HepG2 (cell line): Measurements from ENCODE around the gene ADAR. TPM values are rescaled to one million over a fixed set of nuclear protein-coding genes. Genes with fewer than 3 reads are reported as not detected.

Experiments used
- BORCS8-MEF2B ChIP-seq: sonication (generic); formaldehyde crosslinking; IDR thresholded peaks from 2 replicates; pipeline ENCODE4 v1.8.0; 2022; ENCODE audit warnings: mild to moderate bottlenecking, missing genetic modification reagents
- CENPX ChIP-seq: sonication (generic); formaldehyde crosslinking; IDR thresholded peaks from 2 replicates; pipeline ENCODE4 v1.9.0; 2021; ENCODE audit warnings: mild to moderate bottlenecking, missing genetic modification reagents, moderate library complexity
- DNMT3B ChIP-seq: conservative IDR thresholded peaks from 2 replicates; pipeline ENCODE4 v1.6.1; 2016; ENCODE audit warnings: missing biosample characterization, control low read depth
- FOXM1 ChIP-seq: sonication (generic); formaldehyde crosslinking; IDR thresholded peaks from 2 replicates; pipeline ENCODE4 v1.5.0; 2020; ENCODE audit warnings: missing genetic modification reagents
- HMG20A ChIP-seq: IDR thresholded peaks from 2 replicates; pipeline ENCODE4 v1.6.1; 2016; ENCODE audit warnings: borderline replicate concordance
- HNF4G ChIP-seq, 2 experiments: sonication (generic) in 1 of 2; formaldehyde crosslinking in 1 of 2; IDR thresholded peaks; 2 replicates each; pipeline versions ENCODE4 v1.4.0 to v1.6.1; 2011 to 2020; ENCODE audit warnings: borderline replicate concordance in 2 of 2, low read depth in 2 of 2, mild to moderate bottlenecking in 2 of 2, low read length in 1 of 2, missing genetic modification reagents in 1 of 2, moderate library complexity in 1 of 2
- HOXD1 ChIP-seq: sonication (generic); formaldehyde crosslinking; IDR thresholded peaks from 2 replicates; pipeline ENCODE4 v1.5.0; 2020; ENCODE audit warnings: missing genetic modification reagents
- JUNB ChIP-seq: sonication (generic); formaldehyde crosslinking; IDR thresholded peaks from 2 replicates; pipeline ENCODE4 v1.8.0; 2022; ENCODE audit warnings: missing genetic modification reagents, mild to moderate bottlenecking, borderline replicate concordance
- NFATC3 ChIP-seq: sonication (generic); formaldehyde crosslinking; IDR thresholded peaks from 2 replicates; pipeline ENCODE4 v1.5.1; 2020; ENCODE audit warnings: mild to moderate bottlenecking, missing genetic modification reagents
- NR1H2 ChIP-seq: sonication (generic); formaldehyde crosslinking; IDR thresholded peaks from 2 replicates; pipeline ENCODE4 v1.8.1; 2022; ENCODE audit warnings: low read depth, missing genetic modification reagents, borderline replicate concordance
- REPIN1 ChIP-seq: sonication (generic); formaldehyde crosslinking; IDR thresholded peaks from 2 replicates; pipeline ENCODE4 v1.8.0; 2022; ENCODE audit warnings: missing genetic modification reagents, low read depth, mild to moderate bottlenecking, borderline replicate concordance
- REST ChIP-seq, 2 experiments: IDR thresholded peaks; 2 replicates each; pipeline ENCODE4 v1.6.1; 2011 to 2012; ENCODE audit warnings: low read length in 2 of 2, borderline replicate concordance in 1 of 2, low read depth in 1 of 2, mild to moderate bottlenecking in 1 of 2, moderate library complexity in 1 of 2
- REXO4 ChIP-seq: sonication (generic); formaldehyde crosslinking; IDR thresholded peaks from 2 replicates; pipeline ENCODE4 v1.8.0; 2022; ENCODE audit warnings: missing genetic modification reagents, mild to moderate bottlenecking, borderline replicate concordance
- SAFB2 ChIP-seq: sonication (generic); formaldehyde crosslinking; IDR thresholded peaks from 2 replicates; pipeline ENCODE4 v1.5.1; 2020; ENCODE audit warnings: missing genetic modification reagents, low read depth, mild to moderate bottlenecking, borderline replicate concordance
- SP2 ChIP-seq: sonication (generic); formaldehyde crosslinking; IDR thresholded peaks from 2 replicates; pipeline ENCODE4 v1.5.1; 2020; ENCODE audit warnings: mild to moderate bottlenecking, missing genetic modification reagents
- SP4 ChIP-seq: sonication (generic); formaldehyde crosslinking; IDR thresholded peaks from 2 replicates; pipeline ENCODE4 v1.8.1; 2023; ENCODE audit warnings: mild to moderate bottlenecking, missing genetic modification reagents
- TCF7 ChIP-seq: sonication (generic); IDR thresholded peaks from 2 replicates; pipeline ENCODE4 v1.6.1; 2016; ENCODE audit warnings: antibody characterized with exemption, low read depth
- TOE1 ChIP-seq: sonication (generic); formaldehyde crosslinking; IDR thresholded peaks from 2 replicates; pipeline ENCODE4 v1.4.0; 2020; ENCODE audit warnings: mild to moderate bottlenecking, missing genetic modification reagents
- ZNF354B ChIP-seq: sonication (generic); formaldehyde crosslinking; IDR thresholded peaks from 2 replicates; pipeline ENCODE4 v1.8.0; 2022; ENCODE audit warnings: mild to moderate bottlenecking, missing genetic modification reagents
- ZNF510 ChIP-seq: sonication (generic); formaldehyde crosslinking; IDR thresholded peaks from 2 replicates; pipeline ENCODE4 v1.4.0; 2020; ENCODE audit warnings: low read depth, mild to moderate bottlenecking, missing genetic modification reagents
- ZNF691 ChIP-seq: sonication (generic); formaldehyde crosslinking; IDR thresholded peaks from 2 replicates; pipeline ENCODE4 v1.4.0; 2020; ENCODE audit warnings: missing genetic modification reagents, low read depth, mild to moderate bottlenecking, borderline replicate concordance
- ZSCAN25 ChIP-seq: sonication (generic); formaldehyde crosslinking; IDR thresholded peaks from 2 replicates; pipeline ENCODE4 v1.8.0; 2022; ENCODE audit warnings: mild to moderate bottlenecking, missing genetic modification reagents
- ZSCAN9 ChIP-seq: IDR thresholded peaks from 2 replicates; pipeline ENCODE4 v1.6.1; 2016; ENCODE audit warnings: borderline replicate concordance
- polyA plus RNA-seq, 8 experiments: library from polyadenylated mRNA; depleted of rRNA in 3 of 8; stranded (reverse) in 7 of 8; unstranded in 1 of 8; fragments of >200 nt; fragmentation: Illumina TruSeq in 4 of 8; extraction: Trizol in 4 of 8; gene quantifications; 2 replicates each; pipeline versions ENCODE4 v1.2.1 to v1.2.3, GENCODE V29; 2011 to 2016; ENCODE audit warnings: low read depth in 4 of 8, missing spikeins in 1 of 8, mixed read lengths in 1 of 8; ENCODE audit not compliant: insufficient read depth in 1 of 8
- total RNA-seq, 5 experiments: library from RNA; depleted of rRNA; stranded (reverse); fragments of >200 nt; fragmentation: Illumina TruSeq; extraction: Trizol; gene quantifications; 2 replicates each; pipeline ENCODE4 v1.2.3, GENCODE V29; 2016; ENCODE audit warnings: low read depth in 1 of 5
- TF ChIP-seq, protein P1 (sequence below): sonication (generic); formaldehyde crosslinking; IDR thresholded peaks from 2 replicates; pipeline ENCODE4 v1.8.0; 2022; ENCODE audit warnings: missing genetic modification reagents, mild to moderate bottlenecking, inconsistent platforms, borderline replicate concordance

ADAR gene
- total and polyA plus RNA-seq, 2 of the 13 experiments (the other 11 are each of a cell fraction or from before 2014, with no cell fraction given), result 70.8 to 86.2 TPM

DNA sequence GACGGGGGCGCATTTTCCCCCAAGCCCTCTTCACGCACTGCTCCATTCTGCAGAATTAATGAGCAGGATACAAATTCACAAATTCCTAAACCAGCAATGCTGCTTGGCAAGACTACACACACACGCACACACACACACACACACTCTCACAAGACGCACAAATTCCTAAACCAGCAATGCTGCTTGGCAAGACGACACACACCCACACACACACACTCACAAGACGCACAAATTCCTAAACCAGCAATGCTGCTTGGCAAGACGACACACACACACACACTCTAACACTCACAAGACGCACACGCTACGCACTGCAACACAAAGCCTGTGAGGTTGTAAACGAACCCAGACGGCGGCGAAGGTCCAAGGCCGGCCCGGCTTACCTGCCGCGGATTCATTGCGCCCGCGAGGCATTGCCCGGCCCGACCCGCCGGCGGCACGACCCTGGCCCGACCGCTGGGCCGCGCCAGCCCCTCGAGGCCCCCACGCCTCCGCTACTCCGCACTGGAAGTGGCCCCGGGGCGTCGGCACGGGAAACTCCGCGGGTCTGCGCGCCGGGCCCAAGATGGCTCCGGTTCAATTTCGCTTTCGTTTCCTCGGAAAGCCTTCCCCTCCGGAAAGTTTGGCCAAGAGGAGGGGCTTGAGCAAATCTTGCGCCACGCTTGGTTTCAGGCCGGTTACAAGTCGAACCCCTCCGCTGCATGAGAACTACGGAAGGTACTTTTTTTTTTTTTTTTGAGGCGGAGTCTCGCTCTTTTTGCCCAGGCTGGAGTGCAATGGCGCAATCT is at the start of gene ADAR (continued):
- 0 out of 2 replicates have a peak, but pooled peaks have one; percentile 38 for TF ChIP-seq ZNF691 (CRISPR knock-in tag)
- TF ChIP-seq SP4 (CRISPR knock-in tag), result peak; percentile 68; the same call in 1 of the 2 replicates
- peak; percentile 84 for TF ChIP-seq SAFB2 (CRISPR knock-in tag)
- TF ChIP-seq HMG20A (CRISPR knock-in tag), result no peak
- no peak for TF ChIP-seq JUNB (CRISPR knock-in tag)
- TF ChIP-seq CENPX, result no peak
- no peak for TF ChIP-seq REPIN1 (CRISPR knock-in tag)
- no peak for TF ChIP-seq HOXD1 (CRISPR knock-in tag)
- TF ChIP-seq TCF7, result no peak
- TF ChIP-seq NR1H2 (CRISPR knock-in tag), result 0 out of 2 replicates have a peak, but pooled peaks have one; percentile 48
- TF ChIP-seq NFATC3 (CRISPR knock-in tag), result no peak
- TF ChIP-seq ZNF354B, result no peak
- TF ChIP-seq, protein P1, sequence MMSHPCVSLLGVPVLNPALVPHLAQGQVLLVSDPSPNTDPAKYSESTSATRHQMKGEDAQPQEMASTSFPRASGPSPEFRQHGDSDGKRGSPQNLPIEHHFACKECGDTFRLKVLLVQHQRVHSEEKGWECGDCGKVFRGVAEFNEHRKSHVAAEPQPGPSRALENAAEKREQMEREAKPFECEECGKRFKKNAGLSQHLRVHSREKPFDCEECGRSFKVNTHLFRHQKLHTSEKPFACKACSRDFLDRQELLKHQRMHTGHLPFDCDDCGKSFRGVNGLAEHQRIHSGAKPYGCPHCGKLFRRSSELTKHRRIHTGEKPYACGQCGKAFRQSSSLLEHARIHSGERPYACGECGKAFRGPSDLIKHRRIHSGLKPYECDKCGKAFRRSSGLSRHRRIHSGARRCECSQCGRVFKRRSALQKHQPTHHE, result no peak
- TF ChIP-seq TOE1 (CRISPR knock-in tag), result no peak
- 0 out of 2 replicates have a peak, but pooled peaks have one; percentile 21 for TF ChIP-seq REXO4 (CRISPR knock-in tag)
- TF ChIP-seq DNMT3B (CRISPR knock-in tag), result 0 out of 2 replicates have a peak, but pooled peaks have one; percentile 21
- TF ChIP-seq SP2 (CRISPR knock-in tag), result no peak
- peak in 1 of 2 experiments; percentile 44; a peak in 1 of 4 replicates for TF ChIP-seq REST (IDR thresholded peaks at IDR 0.05; ENCODE audit: borderline replicate concordance in 1 of 2, low read depth in 1 of 2, low read length in 2 of 2)
- TF ChIP-seq HNF4G (IDR thresholded peaks at IDR 0.05; ENCODE audit: borderline replicate concordance, low read depth, low read length), result peak; percentile 38; the same call in 1 of the 2 replicates
- no peak for TF ChIP-seq HNF4G (CRISPR knock-in tag; IDR thresholded peaks at IDR 0.05; ENCODE audit: borderline replicate concordance, low read depth)
- TF ChIP-seq BORCS8-MEF2B (CRISPR knock-in tag), result 0 out of 2 replicates have a peak, but pooled peaks have one; percentile 15
- TF ChIP-seq ZNF510 (CRISPR knock-in tag), result no peak
- no peak for TF ChIP-seq ZSCAN25 (CRISPR knock-in tag)
- TF ChIP-seq ZSCAN9 (CRISPR knock-in tag), result no peak
- no peak for TF ChIP-seq FOXM1 (CRISPR knock-in tag)
